AG04450 (cell line): Measurements from ENCODE around the gene ZCCHC14. TPM values are rescaled to one million over a fixed set of nuclear protein-coding genes. Genes with fewer than 3 reads are reported as not detected.

Source experiments
- CTCF ChIA-PET: fragments of 300-600, 350-600 bp; formaldehyde crosslinking; extraction: SDS; loops from one replicate; lab custom pipeline; 2022; ENCODE audit warnings: antibody characterized with exemption, inconsistent platforms; lab: Charles Lee
- POLR2A ChIA-PET: fragments of 350-600 bp; formaldehyde crosslinking; extraction: SDS; loops from one replicate; lab custom pipeline; 2021; ENCODE audit warnings: antibody characterized with exemption, inconsistent platforms; lab: Yijun Ruan, JAX
- DNase-seq: peaks from one replicate; pipeline ENCODE4 v3.0.0-alpha.2; 2011; ENCODE audit warnings: low read depth, low spot score
- H3K27ac ChIP-seq: one replicate; pipeline ENCODE4 v1.5.1; 2012; ENCODE audit warnings: low read depth, low read length, control low read depth
- H3K27me3 ChIP-seq: one replicate; pipeline ENCODE4 v1.6.0; 2012; ENCODE audit warnings: low read length; ENCODE audit not compliant: control insufficient read depth, insufficient read depth
- H3K4me3 ChIP-seq: 2 replicates; pipeline ENCODE4 v1.5.1; 2011; ENCODE audit warnings: mild to moderate bottlenecking, low read depth, low read length, control low read depth
- H3K9me3 ChIP-seq: 2 replicates; pipeline ENCODE4 v1.5.1; 2012; ENCODE audit warnings: low read length; ENCODE audit not compliant: control insufficient read depth, insufficient read depth
- polyA plus RNA-seq: library from polyadenylated mRNA; depleted of rRNA; stranded (reverse); fragments of >200 nt; gene quantifications from 2 replicates; pipeline ENCODE4 v1.2.3, GENCODE V29; 2011
- TF ChIP-seq, protein P1 (sequence below): IDR thresholded peaks from 2 replicates; pipeline ENCODE4 v1.5.1; 2011; ENCODE audit warnings: low read depth, low read length, control low read depth, inconsistent platforms

ZCCHC14 gene
- polyA plus RNA-seq, 1 experiment: 6.2 TPM

DNA sequence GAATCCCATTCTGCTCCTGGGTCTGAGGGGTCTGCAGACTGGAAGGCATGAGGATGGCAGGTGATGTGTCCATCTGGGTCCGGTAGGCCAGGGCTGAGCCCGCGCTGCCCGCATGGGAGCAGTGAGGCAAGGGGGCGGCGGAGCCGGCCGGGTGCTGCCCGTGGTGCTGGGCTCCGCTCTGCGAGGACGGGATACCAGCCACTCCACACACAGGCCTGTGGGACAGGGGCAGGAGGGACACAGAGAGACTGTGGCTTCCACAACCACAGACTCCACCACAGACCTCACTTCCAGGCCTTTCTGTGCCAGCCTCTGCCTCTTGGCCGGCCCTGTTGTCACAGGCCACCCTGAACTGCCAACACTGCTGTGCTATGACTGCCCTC lies 75.3 kb downstream of the ZCCHC14 start:
- no peaks in the 10 kb centered on the region for H3K27me3 ChIP-seq
- H3K9me3 ChIP-seq: peaks cover 4% of the 10 kb centered on the region; the same call in 1 of the 2 replicates
- POLR2A ChIA-PET: interaction anchor here (0.6 kb wide), 1 partner anchor 25 kb away, joined by 3 read pairs; no protein-coding TSS in a partner anchor
- no peak overlapping the region for H3K4me3 ChIP-seq
- H3K27ac ChIP-seq: no peak overlapping the region
- CTCF ChIA-PET: interaction anchor here (0.6 to 3.2 kb wide), 14 partner anchors 9 to 360 kb away, joined by 3 to 72 read pairs (median 5); no protein-coding TSS in a partner anchor
- TF ChIP-seq, protein P1, sequence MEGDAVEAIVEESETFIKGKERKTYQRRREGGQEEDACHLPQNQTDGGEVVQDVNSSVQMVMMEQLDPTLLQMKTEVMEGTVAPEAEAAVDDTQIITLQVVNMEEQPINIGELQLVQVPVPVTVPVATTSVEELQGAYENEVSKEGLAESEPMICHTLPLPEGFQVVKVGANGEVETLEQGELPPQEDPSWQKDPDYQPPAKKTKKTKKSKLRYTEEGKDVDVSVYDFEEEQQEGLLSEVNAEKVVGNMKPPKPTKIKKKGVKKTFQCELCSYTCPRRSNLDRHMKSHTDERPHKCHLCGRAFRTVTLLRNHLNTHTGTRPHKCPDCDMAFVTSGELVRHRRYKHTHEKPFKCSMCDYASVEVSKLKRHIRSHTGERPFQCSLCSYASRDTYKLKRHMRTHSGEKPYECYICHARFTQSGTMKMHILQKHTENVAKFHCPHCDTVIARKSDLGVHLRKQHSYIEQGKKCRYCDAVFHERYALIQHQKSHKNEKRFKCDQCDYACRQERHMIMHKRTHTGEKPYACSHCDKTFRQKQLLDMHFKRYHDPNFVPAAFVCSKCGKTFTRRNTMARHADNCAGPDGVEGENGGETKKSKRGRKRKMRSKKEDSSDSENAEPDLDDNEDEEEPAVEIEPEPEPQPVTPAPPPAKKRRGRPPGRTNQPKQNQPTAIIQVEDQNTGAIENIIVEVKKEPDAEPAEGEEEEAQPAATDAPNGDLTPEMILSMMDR: no peak
- DNase-seq: no peak

DNA sequence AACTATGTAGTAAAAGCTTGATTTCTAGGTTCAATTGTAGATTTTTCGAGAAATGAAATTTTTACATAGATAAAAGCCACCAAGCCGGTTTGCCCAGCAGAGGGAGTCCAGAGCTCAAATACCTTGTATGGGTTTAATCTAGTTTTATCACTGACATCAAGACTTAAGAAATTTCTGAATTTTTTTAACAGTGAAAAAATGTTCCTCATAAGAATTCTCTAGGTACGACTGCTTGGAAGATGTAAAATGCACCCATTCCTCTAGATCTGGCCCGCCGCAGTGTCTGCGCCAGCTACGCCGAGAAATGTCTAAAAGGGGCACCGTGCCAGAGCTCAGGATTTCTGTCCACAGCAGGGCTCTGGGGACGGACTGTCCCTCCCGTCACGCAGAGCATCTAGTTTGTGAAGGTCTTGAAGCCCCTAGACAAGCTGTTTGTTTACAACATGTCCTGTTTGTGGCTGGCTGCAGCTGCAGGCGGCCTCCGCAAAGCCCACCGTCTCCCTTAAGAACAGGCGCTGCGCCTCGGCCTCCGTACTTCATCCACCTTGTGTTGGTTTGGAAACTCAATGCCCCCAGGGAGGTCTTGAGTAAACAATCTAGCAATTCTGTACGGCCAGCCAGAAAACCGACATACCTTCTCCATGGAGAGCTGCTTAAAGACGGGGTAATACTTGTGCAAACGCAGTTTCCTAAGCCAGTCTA lies 75.8 kb downstream of the ZCCHC14 start:
- Histone ChIP-seq H3K9me3 (peaks cover under 1% of the 10 kb centered on the region; the same call in 1 of the 2 replicates), H3K4me3 (no peak overlapping the region), H3K27ac (no peak overlapping the region), H3K27me3 (no peaks in the 10 kb centered on the region)
- CTCF ChIA-PET: interaction anchor here (0.5 to 3.2 kb wide), 30 partner anchors 9 to 360 kb away, joined by 3 to 72 read pairs (median 4); no protein-coding TSS in a partner anchor
- DNase-seq: no peak
- TF ChIP-seq, protein P1: peak; percentile 82
- POLR2A ChIA-PET: interaction anchor here (0.6 to 0.9 kb wide), 2 partner anchors 25 to 41 kb away, joined by 3 to 6 read pairs; no protein-coding TSS in a partner anchor

DNA sequence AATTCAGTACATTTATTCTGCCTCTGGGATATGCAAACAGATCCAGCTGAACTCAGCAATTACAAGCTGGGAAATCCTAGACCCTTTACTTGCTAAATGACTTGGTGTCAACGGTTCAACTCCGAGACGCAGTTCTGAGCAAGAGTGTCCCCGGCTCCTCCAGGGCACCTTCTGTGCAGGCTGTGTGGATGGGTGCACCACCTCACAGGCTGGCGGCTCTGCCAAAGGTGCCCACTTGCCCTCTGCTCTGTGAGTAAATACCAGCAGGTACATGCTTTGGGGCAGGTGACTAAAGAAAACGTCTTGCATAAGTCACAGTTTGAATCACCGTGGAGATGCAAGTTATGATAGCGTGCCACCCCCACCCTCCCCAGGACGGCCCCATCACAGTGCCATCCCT lies 77.4 kb downstream of the ZCCHC14 start:
- ChIA-PET POLR2A (no interaction called here), CTCF (interaction anchor here (2.2 to 3.2 kb wide), 2 partner anchors 156 to 220 kb away, joined by 22 to 72 read pairs; no protein-coding TSS in a partner anchor)
- no peaks in the 10 kb centered on the region for H3K27me3 ChIP-seq
- no peak overlapping the region for H3K4me3 ChIP-seq
- no peak for DNase-seq
- TF ChIP-seq, protein P1: no peak
- H3K27ac ChIP-seq: no peak overlapping the region
- no peaks in the 10 kb centered on the region; the same call in 1 of the 2 replicates for H3K9me3 ChIP-seq

DNA sequence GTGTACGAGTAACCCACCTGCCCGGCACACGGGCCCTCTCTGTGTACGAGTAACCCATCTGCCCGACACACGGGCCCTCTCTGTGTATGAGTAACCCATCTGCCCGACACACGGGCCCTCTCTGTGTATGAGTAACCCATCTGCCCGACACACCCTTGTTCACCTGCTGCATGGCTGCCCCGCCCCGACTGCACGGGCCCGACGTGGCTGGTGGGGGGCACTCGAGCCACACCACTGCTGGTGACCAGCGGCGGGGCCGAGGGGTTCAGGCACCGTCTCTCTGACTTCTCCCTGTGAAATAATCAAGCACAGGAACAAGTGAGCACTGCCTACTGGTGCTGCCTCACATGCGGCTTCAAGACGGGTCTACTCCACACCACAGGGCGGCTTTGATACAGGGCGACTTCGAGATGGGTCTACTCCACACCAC lies 78.6 kb downstream of the ZCCHC14 start:
- Histone ChIP-seq H3K27me3 (no peaks in the 10 kb centered on the region), H3K4me3 (no peak overlapping the region)
- CTCF ChIA-PET: no interaction called here

More for the DNA sequence above, 78.6 kb downstream of the ZCCHC14 start:
- H3K9me3 ChIP-seq: no peaks in the 10 kb centered on the region; the same call in 1 of the 2 replicates
- H3K27ac ChIP-seq: no peak overlapping the region
- DNase-seq: no peak
- POLR2A ChIA-PET: no interaction called here
- TF ChIP-seq, protein P1: no peak
